Stimulated activated CD8-positive, alpha-beta memory T cell treated with anti-CD3 and anti-CD28 coated beads, Interleukin-2, amount 100 ng/mL, for 1 hour (primary cell): ENCODE measurements around the gene DPYD.
"Not testable (repeated sequence)": the region's sequence is repeated elsewhere in the genome, so short reads cannot be mapped to it uniquely, and the experiment has no call there.

ENCODE experiments used
- DNase-seq, 2 donors: peaks; one replicate each; pipeline ENCODE4 v3.0.0-alpha.2; 2020; ENCODE audit warnings: low read depth in 2 of 2

The DPYD gene

GRCh38 chr1:97277891-97278654 is 642.8 kb downstream of the DPYD start:
- DNase-seq: no peak

DNA sequence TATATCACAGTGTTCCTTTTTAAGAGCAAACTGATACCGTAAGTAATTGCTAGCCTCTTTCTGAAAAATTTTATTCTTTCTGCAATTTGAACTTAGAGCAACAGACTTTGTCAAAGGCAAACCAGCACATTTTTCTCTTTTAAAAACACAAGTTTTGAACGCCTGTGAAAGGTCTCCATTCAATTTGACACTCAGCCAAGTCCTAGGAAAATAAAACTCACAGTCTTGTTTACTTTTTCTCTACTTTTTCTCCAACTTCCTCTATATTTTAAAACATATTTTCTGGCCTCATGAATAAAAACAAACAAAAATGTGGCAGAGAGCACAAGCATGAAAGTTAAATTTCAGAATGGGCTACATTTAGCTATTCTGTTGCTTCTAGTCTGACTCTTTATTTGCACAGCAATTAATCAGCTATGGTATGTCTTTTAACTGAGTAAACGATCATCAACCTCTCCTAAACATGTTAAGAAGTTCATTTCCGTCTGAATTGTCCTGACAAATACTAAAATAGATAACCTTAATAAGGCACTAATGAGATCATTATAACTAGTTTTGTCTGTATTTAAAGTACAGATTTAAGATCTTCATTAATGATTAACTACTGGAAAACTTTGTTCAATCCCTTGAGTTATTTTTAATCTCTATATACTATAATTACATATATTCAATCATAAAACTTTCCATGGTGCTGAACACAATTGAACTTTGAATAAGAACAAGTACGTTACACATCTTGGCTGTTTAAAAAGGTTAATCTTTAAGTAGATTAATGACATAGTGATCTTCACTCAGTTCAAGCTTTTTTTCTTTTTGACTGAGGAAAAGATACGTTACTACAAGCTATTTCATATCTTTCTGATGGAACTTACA is 648.7 kb downstream of the DPYD start:
- no peak for DNase-seq

DNA sequence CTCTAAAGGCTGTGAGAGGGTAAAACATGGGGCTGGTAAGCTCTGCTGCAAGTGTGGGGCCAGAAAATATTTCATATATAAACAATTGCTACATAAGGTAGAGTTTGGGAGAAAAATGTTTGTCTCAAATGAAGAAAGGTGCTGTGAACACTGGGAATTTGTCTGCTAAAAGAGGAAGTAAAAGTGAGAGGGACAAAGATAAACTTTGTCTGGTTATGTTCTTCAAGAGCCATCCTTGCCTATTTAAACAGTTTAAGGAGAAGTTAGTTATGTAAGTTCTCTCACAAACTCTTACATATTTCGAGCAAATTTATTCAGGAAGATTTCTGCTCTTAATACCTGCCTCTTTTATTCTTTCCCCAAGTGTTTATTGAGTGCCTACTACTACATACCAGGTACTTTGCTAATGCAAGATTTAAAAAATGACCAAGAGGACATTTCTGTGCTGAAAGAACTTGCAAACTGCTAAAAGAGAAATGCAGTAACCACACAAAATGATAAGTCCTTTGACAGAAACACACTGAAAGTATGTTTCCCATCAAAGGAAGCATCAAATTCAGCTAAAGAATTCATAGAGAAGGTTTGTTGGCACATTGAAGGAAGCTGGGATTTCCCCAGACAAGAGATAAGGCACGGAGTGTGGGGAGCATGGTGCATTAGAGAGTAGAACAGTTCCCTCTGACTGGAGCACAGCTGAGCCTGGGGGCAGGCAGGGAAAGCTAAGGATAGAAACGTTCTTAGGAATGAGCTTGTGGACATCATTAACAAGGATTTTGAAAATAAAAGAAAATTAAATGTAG is 650.1 kb downstream of the DPYD start:
- no peak for DNase-seq

- DNase-seq: no peak
Measured at GRCh38 chr1:97265630-97266029, 655.2 kb downstream of the DPYD start.

GRCh38 chr1:97262842-97263241 is 658.0 kb downstream of the DPYD start:
- DNase-seq: no peak

DNA sequence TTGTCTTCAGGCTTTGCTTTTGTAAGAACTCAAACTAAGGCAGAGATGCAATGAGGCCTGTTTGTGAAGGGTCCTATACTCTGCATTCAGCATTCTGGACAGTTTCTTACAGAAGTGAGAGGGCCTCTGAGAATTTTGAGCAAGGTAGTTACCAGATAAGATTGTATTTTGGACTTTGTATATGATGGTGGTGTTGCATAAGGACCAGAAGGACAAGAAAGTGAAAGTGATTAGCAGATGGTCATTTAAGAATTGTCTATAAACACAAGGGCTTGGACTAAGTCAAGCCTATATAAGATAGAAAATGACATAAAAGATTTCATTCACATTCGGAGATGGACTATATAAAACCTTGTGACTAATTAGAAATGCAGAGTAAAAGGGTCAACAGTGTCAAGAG is 662.2 kb downstream of the DPYD start:
- no peak for DNase-seq

DNA sequence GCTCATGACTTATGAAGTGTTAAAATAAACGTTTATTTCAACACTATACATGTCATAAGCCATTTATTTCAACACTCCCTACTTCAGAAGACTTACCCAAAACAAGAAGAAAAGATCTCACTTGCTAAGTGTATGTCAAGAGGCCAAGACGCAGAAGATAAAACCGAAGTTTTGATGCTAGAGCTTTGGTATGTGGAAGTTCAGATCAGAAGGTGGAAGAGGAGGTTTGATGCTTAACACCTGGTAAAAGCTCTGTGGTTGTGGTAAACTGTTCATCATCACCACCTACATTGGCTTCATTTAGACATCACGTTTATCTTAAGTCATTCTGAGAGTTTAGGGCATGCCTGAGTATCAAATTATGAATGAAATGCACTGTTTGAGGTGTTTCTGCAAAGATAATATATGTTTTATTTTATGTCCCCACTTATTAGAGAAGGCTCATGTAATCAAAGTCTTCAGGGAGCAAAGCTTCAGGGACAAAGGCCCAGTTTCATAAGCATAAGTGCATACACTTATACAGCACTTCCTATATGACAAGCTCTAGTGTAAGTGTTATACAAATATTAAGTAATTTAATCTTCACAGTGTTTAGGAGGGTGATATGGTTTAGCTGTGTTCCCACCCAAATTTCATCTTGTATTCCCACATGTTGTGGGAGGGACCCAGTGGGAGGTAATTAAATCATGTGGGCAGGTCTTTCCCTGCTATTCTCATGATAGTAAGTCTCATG is 665.9 kb downstream of the DPYD start:
- no peak for DNase-seq

- no peak for DNase-seq
Measured at GRCh38 chr1:97252925-97253324, 667.9 kb downstream of the DPYD start.

- no peak for DNase-seq
Measured at GRCh38 chr1:97252076-97252475, 668.8 kb downstream of the DPYD start.

- no peak for DNase-seq
Measured at GRCh38 chr1:97247196-97247595, 673.6 kb downstream of the DPYD start.

GRCh38 chr1:97245682-97246081 is 675.2 kb downstream of the DPYD start:
- DNase-seq: no peak

- DNase-seq: no peak
Measured at GRCh38 chr1:97245026-97245425, 675.8 kb downstream of the DPYD start.

DNA sequence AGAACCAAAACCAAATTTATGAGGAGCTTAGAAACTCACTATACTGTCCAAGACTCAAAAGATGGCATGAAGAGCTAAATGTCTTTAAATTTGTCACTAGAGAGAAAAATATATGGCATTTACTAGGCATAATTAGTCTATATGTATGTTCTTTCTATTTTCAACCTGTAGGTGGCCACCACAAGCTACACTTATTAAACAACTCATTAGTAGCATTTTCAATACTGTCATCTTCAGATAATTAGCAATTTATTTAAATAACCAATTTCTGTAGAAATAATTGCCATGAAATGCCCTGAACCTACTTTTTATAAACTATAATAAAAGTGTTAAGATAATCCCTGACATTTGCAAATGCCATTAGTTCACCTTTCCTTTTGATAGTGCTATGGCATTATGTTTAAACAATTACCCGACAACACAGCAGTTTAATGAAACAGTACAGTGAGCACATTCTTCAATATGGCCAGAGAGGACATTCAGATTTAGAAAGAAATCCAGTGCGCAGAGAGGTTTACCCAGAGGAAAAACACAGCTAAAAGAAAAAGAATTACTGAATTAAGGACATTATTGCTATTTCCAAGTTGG is 676.8 kb downstream of the DPYD start:
- no peak for DNase-seq

GRCh38 chr1:97238816-97239215 is 682.0 kb downstream of the DPYD start:
- no peak for DNase-seq

GRCh38 chr1:97231354-97231753 is 689.5 kb downstream of the DPYD start:
- DNase-seq: not testable (repeated sequence)

GRCh38 chr1:97212671-97213070 is 708.2 kb downstream of the DPYD start:
- no peak for DNase-seq

DNA sequence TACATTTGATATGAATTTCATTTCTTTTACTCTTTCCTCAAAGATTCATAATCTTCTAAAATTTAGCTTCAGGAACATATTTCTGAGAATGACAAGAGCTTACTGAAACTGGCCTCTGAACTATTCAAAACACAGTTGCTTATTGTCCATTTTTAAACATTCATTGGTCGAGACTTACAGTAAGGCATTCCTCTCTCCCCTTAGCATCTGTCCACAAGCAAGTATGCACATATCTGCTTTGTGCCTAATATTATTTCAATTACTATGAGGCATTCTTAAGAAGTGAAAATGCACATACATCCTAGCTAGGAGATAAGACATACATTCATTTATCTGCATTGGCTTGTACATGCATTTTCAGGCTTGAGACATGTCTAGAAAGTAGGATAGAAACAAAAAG is 710.5 kb downstream of the DPYD start:
- no peak for DNase-seq

GRCh38 chr1:97209381-97209957 is 711.4 kb downstream of the DPYD start:
- DNase-seq: no peak

GRCh38 chr1:97207868-97208267 is 713.0 kb downstream of the DPYD start:
- no peak for DNase-seq

- DNase-seq: no peak
Measured at GRCh38 chr1:97204468-97204867, 716.4 kb downstream of the DPYD start.
